HEK293 (cell line): ENCODE results near the gene CEND1.

Experiments used
- CTCF ChIA-PET: fragments of 350-600 bp; formaldehyde crosslinking; extraction: SDS; loops from one replicate; lab custom pipeline; 2021; ENCODE audit warnings: antibody characterized with exemption; lab: Yijun Ruan, JAX
- POLR2A ChIA-PET: fragments of 300-600 bp; formaldehyde crosslinking; extraction: SDS; loops from one replicate; lab custom pipeline; 2020; ENCODE audit warnings: antibody characterized with exemption, inconsistent platforms; lab: Yijun Ruan, JAX
- H3K27ac ChIP-seq: fragments of 200-500 bp; sonication (Bioruptor generic); 2 replicates; pipeline ENCODE4 v1.5.1; 2014; ENCODE audit warnings: low read depth, low read length, control low read depth, inconsistent platforms; ENCODE audit errors: extremely low read depth
- H3K36me3 ChIP-seq, 2 experiments: fragments of 200-500 bp in 1 of 2; sonication (Bioruptor generic) in 1 of 2; 1 replicate in 1 of 2; 2 replicates in 1 of 2; pipeline ENCODE4 v1.5.1; 2014 to 2017; ENCODE audit warnings: inconsistent platforms in 2 of 2, low read length in 2 of 2; ENCODE audit not compliant: control insufficient read depth in 2 of 2, insufficient read depth in 1 of 2
- H3K4me1 ChIP-seq: fragments of 200-500 bp; sonication (Bioruptor generic); 2 replicates; pipeline ENCODE4 v1.5.1; 2014; ENCODE audit warnings: mild to moderate bottlenecking, low read length, inconsistent platforms; ENCODE audit not compliant: control insufficient read depth, insufficient read depth
- H3K4me3 ChIP-seq: 2 replicates; pipeline ENCODE4 v1.5.1; 2011; ENCODE audit warnings: low read depth, mild to moderate bottlenecking, control low read depth, low read length, moderate library complexity
- H3K9me3 ChIP-seq: fragments of 200-500 bp; sonication (Bioruptor generic); 2 replicates; pipeline ENCODE4 v1.5.1; 2014; ENCODE audit warnings: low read depth, low read length, inconsistent platforms; ENCODE audit not compliant: control insufficient read depth, insufficient read depth
- GLIS1 ChIP-seq: fragments of 450-650 bp; formaldehyde crosslinking; IDR thresholded peaks from 2 replicates; pipeline ENCODE4 v1.5.1; 2016; ENCODE audit warnings: missing biosample characterization, missing genetic modification characterization
- HOXC10 ChIP-seq: sonication (generic); formaldehyde crosslinking; IDR thresholded peaks from 2 replicates; pipeline ENCODE4 v1.8.1; 2023; ENCODE audit warnings: mild to moderate bottlenecking, missing genetic modification reagents
- KLF1 ChIP-seq: fragments of 450-650 bp; formaldehyde crosslinking; IDR thresholded peaks from 2 replicates; pipeline ENCODE4 v1.5.1; 2016; ENCODE audit warnings: missing biosample characterization, missing genetic modification characterization
- SP2 ChIP-seq: fragments of 450-650 bp; formaldehyde crosslinking; IDR thresholded peaks from 2 replicates; pipeline ENCODE4 v1.5.1; 2016; ENCODE audit warnings: missing biosample characterization, missing genetic modification characterization
- WT1 ChIP-seq: fragments of 450-650 bp; formaldehyde crosslinking; IDR thresholded peaks from 2 replicates; pipeline ENCODE4 v1.5.1; 2016; ENCODE audit warnings: missing biosample characterization, missing genetic modification characterization
- ZBTB1 ChIP-seq: fragments of 450-650 bp; formaldehyde crosslinking; IDR thresholded peaks from 2 replicates; pipeline ENCODE4 v1.5.1; 2016; ENCODE audit warnings: missing biosample characterization, missing genetic modification characterization
- ZBTB26 ChIP-seq: fragments of 450-650 bp; formaldehyde crosslinking; optimal IDR thresholded peaks from 2 replicates; pipeline ENCODE3; 2016; ENCODE audit warnings: missing biosample characterization, mild to moderate bottlenecking, missing genetic modification characterization
- ZBTB8A ChIP-seq: fragments of 450-650 bp; formaldehyde crosslinking; IDR thresholded peaks from 2 replicates; pipeline ENCODE4 v1.5.1; 2016; ENCODE audit warnings: missing biosample characterization, missing genetic modification characterization
- ZEB2 ChIP-seq: fragments of 450-650 bp; formaldehyde crosslinking; IDR thresholded peaks from 2 replicates; pipeline ENCODE4 v1.5.1; 2016; ENCODE audit warnings: missing biosample characterization, missing genetic modification characterization
- ZFHX2 ChIP-seq: fragments of 450-650 bp; formaldehyde crosslinking; conservative IDR thresholded peaks from 2 replicates; pipeline ENCODE4 v1.5.1; 2016; ENCODE audit warnings: missing biosample characterization, missing genetic modification characterization
- ZFP69B ChIP-seq: fragments of 450-650 bp; formaldehyde crosslinking; IDR thresholded peaks from 2 replicates; pipeline ENCODE4 v1.5.1; 2016; ENCODE audit warnings: missing biosample characterization, missing genetic modification characterization
- ZIC2 ChIP-seq: fragments of 450-650 bp; formaldehyde crosslinking; IDR thresholded peaks from 2 replicates; pipeline ENCODE4 v1.5.1; 2016; ENCODE audit warnings: missing biosample characterization, missing genetic modification characterization
- ZNF10 ChIP-seq: fragments of 450-650 bp; formaldehyde crosslinking; IDR thresholded peaks from 2 replicates; pipeline ENCODE4 v1.5.1; 2017; ENCODE audit warnings: missing biosample characterization, missing genetic modification characterization
- ZNF174 ChIP-seq: fragments of 450-650 bp; formaldehyde crosslinking; IDR thresholded peaks from 2 replicates; pipeline ENCODE4 v1.5.0; 2017; ENCODE audit warnings: missing biosample characterization, mild to moderate bottlenecking, missing genetic modification characterization
- ZNF2 ChIP-seq: fragments of 450-650 bp; formaldehyde crosslinking; IDR thresholded peaks from 2 replicates; pipeline ENCODE4 v1.5.1; 2016; ENCODE audit warnings: missing biosample characterization, missing genetic modification characterization
- ZNF248 ChIP-seq: fragments of 450-650 bp; formaldehyde crosslinking; IDR thresholded peaks from 2 replicates; pipeline ENCODE4 v1.5.1; 2017; ENCODE audit warnings: missing biosample characterization, missing genetic modification characterization
- ZNF266 ChIP-seq: fragments of 450-650 bp; formaldehyde crosslinking; IDR thresholded peaks from 2 replicates; pipeline ENCODE4 v1.5.1; 2016; ENCODE audit warnings: missing biosample characterization, missing genetic modification characterization, low read depth
- ZNF324 ChIP-seq: fragments of 450-650 bp; formaldehyde crosslinking; IDR thresholded peaks from 2 replicates; pipeline ENCODE4 v1.5.1; 2016; ENCODE audit warnings: missing biosample characterization, missing genetic modification characterization
- ZNF394 ChIP-seq: fragments of 450-650 bp; formaldehyde crosslinking; IDR thresholded peaks from 2 replicates; pipeline ENCODE4 v1.5.1; 2016; ENCODE audit warnings: missing biosample characterization, missing genetic modification characterization, mild to moderate bottlenecking, moderate library complexity, borderline replicate concordance
- ZNF416 ChIP-seq: fragments of 450-650 bp; formaldehyde crosslinking; IDR thresholded peaks from 2 replicates; pipeline ENCODE4 v1.5.1; 2016; ENCODE audit warnings: missing biosample characterization, missing genetic modification characterization
- ZNF433 ChIP-seq: fragments of 450-650 bp; formaldehyde crosslinking; IDR thresholded peaks from 2 replicates; pipeline ENCODE4 v1.5.1; 2016; ENCODE audit warnings: missing biosample characterization, missing genetic modification characterization, low read depth
- ZNF488 ChIP-seq: fragments of 450-650 bp; formaldehyde crosslinking; IDR thresholded peaks from 2 replicates; pipeline ENCODE4 v1.5.1; 2016; ENCODE audit warnings: missing biosample characterization, missing genetic modification characterization
- ZNF501 ChIP-seq: fragments of 450-650 bp; formaldehyde crosslinking; IDR thresholded peaks from 2 replicates; pipeline ENCODE4 v1.5.1; 2016; ENCODE audit warnings: missing biosample characterization, missing genetic modification characterization
- ZNF513 ChIP-seq: fragments of 450-650 bp; IDR thresholded peaks from 2 replicates; pipeline ENCODE4 v1.5.1; 2018; ENCODE audit warnings: missing biosample characterization, missing genetic modification characterization
- ZNF529 ChIP-seq: fragments of 450-650 bp; formaldehyde crosslinking; IDR thresholded peaks from 2 replicates; pipeline ENCODE4 v1.5.1; 2017; ENCODE audit warnings: missing genetic modification characterization, missing biosample characterization; ENCODE audit not compliant: insufficient replicate concordance
- ZNF530 ChIP-seq: fragments of 450-650 bp; formaldehyde crosslinking; IDR thresholded peaks from 2 replicates; pipeline ENCODE4 v1.5.1; 2016; ENCODE audit warnings: low read depth, missing biosample characterization, missing genetic modification characterization
- ZNF560 ChIP-seq: fragments of 450-650 bp; formaldehyde crosslinking; IDR thresholded peaks from 2 replicates; pipeline ENCODE4 v1.5.1; 2017; ENCODE audit warnings: missing biosample characterization, missing genetic modification characterization, borderline replicate concordance
- ZNF626 ChIP-seq: fragments of 450-650 bp; sonication (Bioruptor Pico); formaldehyde crosslinking; IDR thresholded peaks from 2 replicates; pipeline ENCODE4 v1.5.1; 2018; ENCODE audit warnings: missing biosample characterization, missing genetic modification characterization, inconsistent platforms
- ZNF629 ChIP-seq: fragments of 450-650 bp; formaldehyde crosslinking; IDR thresholded peaks from 2 replicates; pipeline ENCODE4 v1.5.1; 2017; ENCODE audit warnings: missing biosample characterization, missing genetic modification characterization
- ZNF660 ChIP-seq: fragments of 450-650 bp; IDR thresholded peaks from 2 replicates; pipeline ENCODE4 v1.5.1; 2018; ENCODE audit warnings: missing biosample characterization, mild to moderate bottlenecking, missing genetic modification characterization
- ZNF670 ChIP-seq: fragments of 450-650 bp; formaldehyde crosslinking; IDR thresholded peaks from 2 replicates; pipeline ENCODE4 v1.5.1; 2016; ENCODE audit warnings: missing biosample characterization, missing genetic modification characterization, low read depth
- ZNF707 ChIP-seq: fragments of 450-650 bp; formaldehyde crosslinking; IDR thresholded peaks from 2 replicates; pipeline ENCODE4 v1.5.1; 2016; ENCODE audit warnings: missing biosample characterization, missing genetic modification characterization
- ZNF747 ChIP-seq: fragments of 450-650 bp; formaldehyde crosslinking; IDR thresholded peaks from 2 replicates; pipeline ENCODE4 v1.5.1; 2016; ENCODE audit warnings: missing biosample characterization, missing genetic modification characterization
- ZNF76 ChIP-seq: fragments of 450-650 bp; formaldehyde crosslinking; IDR thresholded peaks from 2 replicates; pipeline ENCODE4; 2016; ENCODE audit warnings: low read depth, missing biosample characterization, missing genetic modification characterization, borderline replicate concordance
- ZNF791 ChIP-seq: fragments of 450-650 bp; formaldehyde crosslinking; IDR thresholded peaks from 2 replicates; pipeline ENCODE4 v1.5.1; 2016; ENCODE audit warnings: missing biosample characterization, missing genetic modification characterization
- ZNF792 ChIP-seq: fragments of 450-650 bp; formaldehyde crosslinking; IDR thresholded peaks from 2 replicates; pipeline ENCODE4 v1.5.1; 2016; ENCODE audit warnings: missing biosample characterization, missing genetic modification characterization
- ZNF843 ChIP-seq: fragments of 450-650 bp; formaldehyde crosslinking; IDR thresholded peaks from 2 replicates; pipeline ENCODE4 v1.5.1; 2016; ENCODE audit warnings: missing biosample characterization, missing genetic modification characterization

The CEND1 gene

GRCh38 chr11:747158-748006 lies 42.5 kb downstream of the CEND1 start, which contains the start of gene TALDO1:
Gene TALDO1, plus strand, starts transcription at chr11:747464. Its CDS starts 18 bp downstream, at chr11:747482.
- Histone ChIP-seq H3K4me3 (peak within 1 kb of the TSS; percentile 97), H3K4me1 (no peaks in the 10 kb centered on the region), H3K9me3 (no peaks in the 10 kb centered on the region), H3K27ac (peak within 1 kb of the TSS; percentile 74; the same call in 1 of the 2 replicates), H3K36me3 (peaks cover 0 to 8% of the 10 kb centered on the region in 2 experiments; a peak in 2 of 3 replicates)
- POLR2A ChIA-PET = interaction anchor here (0.5 to 1.9 kb wide), 15 partner anchors 10 to 540 kb away, joined by 3 to 12 read pairs (median 3); partner anchors contain the start of genes BET1L, CEND1, HRAS and PHRF1
- CTCF ChIA-PET = interaction anchor here (0.5 to 1.4 kb wide), 7 partner anchors 10 to 100 kb away, joined by 3 to 6 read pairs (median 3); no protein-coding TSS in a partner anchor
- TF ChIP-seq ZNF660 (tag by site-specific recombination) (0 out of 2 replicates have a peak, but pooled peaks have one; percentile 33), HOXC10 (CRISPR knock-in tag) (no peak), ZNF433 (tag by site-specific recombination) (no peak), ZNF248 (tag by site-specific recombination) (no peak), ZNF529 (tag by site-specific recombination) (no peak), ZNF513 (tag by site-specific recombination) (no peak), ZIC2 (peak; percentile 9; the same call in 1 of the 2 replicates), ZNF394 (no peak), ZNF791 (tag by site-specific recombination) (no peak), ZNF843 (tag by site-specific recombination) (no peak), ZNF174 (no peak), ZNF626 (tag by site-specific recombination) (no peak), ZNF560 (tag by site-specific recombination) (no peak), ZNF10 (tag by site-specific recombination) (0 out of 2 replicates have a peak, but pooled peaks have one; percentile 36), SP2 (peak; percentile 48), ZBTB26 (tag by site-specific recombination) (peak; percentile 84), KLF1 (tag by site-specific recombination) (peak; percentile 33; the same call in 1 of the 2 replicates), ZNF2 (no peak), ZNF324 (tag by site-specific recombination) (0 out of 2 replicates have a peak, but pooled peaks have one; percentile 46), ZNF416 (tag by site-specific recombination) (no peak), GLIS1 (no peak), ZNF501 (tag by site-specific recombination) (0 out of 2 replicates have a peak, but pooled peaks have one; percentile 52), ZNF707 (no peak), ZNF629 (tag by site-specific recombination) (no peak), ZNF530 (tag by site-specific recombination) (no peak), ZBTB1 (no peak), ZBTB8A (tag by site-specific recombination) (peak; percentile 68), ZNF76 (peak; percentile 73; the same call in 1 of the 2 replicates), ZFHX2 (tag by site-specific recombination) (no peak), ZNF488 (tag by site-specific recombination) (no peak), ZEB2 (tag by site-specific recombination) (0 out of 2 replicates have a peak, but pooled peaks have one; percentile 27), ZNF670 (tag by site-specific recombination) (no peak), WT1 (tag by site-specific recombination) (no peak), ZNF792 (tag by site-specific recombination) (no peak), ZNF266 (tag by site-specific recombination) (no peak), ZNF747 (tag by site-specific recombination) (no peak), ZFP69B (peak; percentile 72; the same call in 1 of the 2 replicates)
